Panc1 (cell line): ENCODE measurements around the gene TOR1B. TPM values are rescaled to one million over a fixed set of nuclear protein-coding genes. Genes with fewer than 3 reads are reported as not detected.

Experiments used
- total RNA-seq: library from RNA; stranded (reverse); gene quantifications from one replicate; pipeline ENCODE4 v1.2.1, GENCODE V29; 2021; ENCODE audit not compliant: unreplicated experiment

Gene TOR1B
- total RNA-seq, 1 experiment from 2014 or later, result 37.6 TPM

Other genes starting within 250 kb of the TOR1B start
- gene C9orf50, start 182.1 kb upstream of the TOR1B start, total RNA-seq, result not detected
- gene NTMT1, start 177.0 kb upstream of the TOR1B start, total RNA-seq, result 47.5 TPM
- gene ASB6, start 161.0 kb upstream of the TOR1B start, total RNA-seq, result 14.3 TPM
- gene PRRX2, start 137.5 kb upstream of the TOR1B start, total RNA-seq, result 6.3 TPM
- 1.1 TPM for gene PTGES, start 50.1 kb upstream of the TOR1B start, total RNA-seq
- gene TOR1A, start 21.0 kb downstream of the TOR1B start, total RNA-seq, result 33.6 TPM
- gene C9orf78, start 32.1 kb downstream of the TOR1B start, total RNA-seq, result 33.6 TPM
- 14.4 TPM for gene USP20, start 32.3 kb downstream of the TOR1B start, total RNA-seq
- gene FNBP1, start 240.0 kb downstream of the TOR1B start, total RNA-seq, result 53.6 TPM